ENCODE data around the gene CCT6B.
A peak's percentile ranks its signal among the peaks of the same experiment; 100 is the strongest.
"Not testable (repeated sequence)": the region's sequence is repeated elsewhere in the genome, so short reads cannot be mapped to it uniquely, and the experiment has no call there.

CCT6B gene
- 5.8 reads per million, percentile 22 among the genes with 10 or more reads in this experiment for total RNA-seq

- DNase-seq: peak; percentile 89
Measured at GRCh38 chr17:34961093-34961911, at the start of gene CCT6B, which contains the start of gene ZNF830. Gene CCT6B, minus strand, starts transcription at chr17:34961460. Its CDS starts 67 bp downstream, at chr17:34961393. Gene ZNF830, plus strand, starts transcription at chr17:34961540. Its CDS starts 27 bp downstream, at chr17:34961567.

GRCh38 chr17:35010093-35010492 lies 48.8 kb upstream of the CCT6B start:
- DNase-seq: no peak

- no peak for DNase-seq
Measured at GRCh38 chr17:35006961-35007360, 45.7 kb upstream of the CCT6B start.

GRCh38 chr17:35006345-35006744 lies 45.1 kb upstream of the CCT6B start:
- DNase-seq: no peak

GRCh38 chr17:35003778-35004177 lies 42.5 kb upstream of the CCT6B start:
- DNase-seq: no peak

GRCh38 chr17:35002876-35003551 lies 41.8 kb upstream of the CCT6B start:
- no peak for DNase-seq

- DNase-seq: no peak
Measured at GRCh38 chr17:35001549-35001948, 40.3 kb upstream of the CCT6B start.

GRCh38 chr17:35000965-35001364 lies 39.7 kb upstream of the CCT6B start:
- not testable (repeated sequence) for DNase-seq

GRCh38 chr17:34999456-34999855 lies 38.2 kb upstream of the CCT6B start:
- DNase-seq: no peak

GRCh38 chr17:34998205-34998604 lies 36.9 kb upstream of the CCT6B start:
- peak; percentile 68 for DNase-seq

GRCh38 chr17:34997355-34997862 lies 36.1 kb upstream of the CCT6B start:
- DNase-seq: no peak

GRCh38 chr17:34996422-34997285 lies 35.4 kb upstream of the CCT6B start:
- no peak for DNase-seq

- DNase-seq: no peak
Measured at GRCh38 chr17:34993031-34993430, 31.8 kb upstream of the CCT6B start.

GRCh38 chr17:34991606-34992005 lies 30.3 kb upstream of the CCT6B start:
- DNase-seq: no peak

GRCh38 chr17:34990921-34991365 lies 29.7 kb upstream of the CCT6B start:
- DNase-seq: no peak

- DNase-seq: no peak
Measured at GRCh38 chr17:34989473-34989872, 28.2 kb upstream of the CCT6B start.

- no peak for DNase-seq
Measured at GRCh38 chr17:34988644-34989043, 27.4 kb upstream of the CCT6B start.

- DNase-seq: no peak
Measured at GRCh38 chr17:34987232-34987631, 26.0 kb upstream of the CCT6B start.

- no peak for DNase-seq
Measured at GRCh38 chr17:34981538-34982241, 20.4 kb upstream of the CCT6B start.

GRCh38 chr17:34980681-34981537 lies 19.6 kb upstream of the CCT6B start:
- DNase-seq: peak; percentile 70

GRCh38 chr17:34980353-34980680 lies 19.1 kb upstream of the CCT6B start, which contains the start of gene LIG3:
Gene LIG3, plus strand, starts transcription at chr17:34980512. Its CDS starts 2,494 bp downstream, at chr17:34983006.
- peak; percentile 90 for DNase-seq

Measured in effector CD4-positive, alpha-beta T cell (primary cell).